PC-9 (cell line): ENCODE data around the gene RTP5. TPM values are rescaled to one million over a fixed set of nuclear protein-coding genes. Genes with fewer than 3 reads are reported as not detected.

Experiments used
- BruUV-seq: library from RNA; stranded (reverse); fragments of 400-500 nt; replicated peaks from 2 replicates; lab custom pipeline; 2021; lab: Mats Ljungman, UMichigan
- CTCF ChIA-PET: fragments of 300-600 bp; sonication (Branson Sonifier 250); formaldehyde crosslinking; loops from one replicate; lab custom pipeline; 2022; ENCODE audit warnings: antibody characterized with exemption; lab: Charles Lee
- POLR2A ChIA-PET: fragments of 300-600 bp; sonication (Branson Sonifier 250); formaldehyde crosslinking; loops from one replicate; lab custom pipeline; 2022; ENCODE audit warnings: antibody characterized with exemption; ENCODE audit not compliant: unreplicated experiment; lab: Charles Lee
- DNase-seq, 2 experiments: peaks; one replicate each; pipeline versions ENCODE4 v3.0.0 to v3.0.0-alpha.2; 2015 to 2022; ENCODE audit warnings: mixed read lengths in 1 of 2
- H2AFZ ChIP-seq: fragments of 200-600 bp; sonication (generic); 2 replicates; pipeline ENCODE4 v1.8.1; 2017; ENCODE audit warnings: antibody characterized with exemption
- H3F3A ChIP-seq: fragments of 200-600 bp; sonication (generic); 2 replicates; pipeline ENCODE4 v1.8.1; 2017; ENCODE audit warnings: antibody characterized with exemption, mild to moderate bottlenecking, low read depth; ENCODE audit not compliant: insufficient read depth
- H3K27ac ChIP-seq: fragments of 200-600 bp; sonication (generic); 2 replicates; pipeline ENCODE4 v1.6.1; 2016; ENCODE audit warnings: mixed run types
- H3K27me3 ChIP-seq: fragments of 200-600 bp; sonication (generic); 2 replicates; pipeline ENCODE4 v1.6.1; 2016; ENCODE audit warnings: low read depth, mixed run types; ENCODE audit not compliant: insufficient read depth
- H3K36me3 ChIP-seq: fragments of 200-600 bp; sonication (generic); 2 replicates; pipeline ENCODE4 v1.6.1; 2016; ENCODE audit warnings: low read depth, mixed run types
- H3K4me1 ChIP-seq: fragments of 200-600 bp; sonication (generic); replicated peaks from 2 replicates; pipeline ENCODE4 v1.6.1; 2016; ENCODE audit warnings: mixed run types; ENCODE audit not compliant: insufficient read depth
- H3K4me2 ChIP-seq: fragments of 200-600 bp; sonication (generic); 2 replicates; pipeline ENCODE4 v1.6.1; 2017; ENCODE audit warnings: mixed run types
- H3K4me3 ChIP-seq: fragments of 200-600 bp; sonication (generic); 2 replicates; pipeline ENCODE4 v1.6.1; 2016; ENCODE audit warnings: mixed run types
- H3K79me2 ChIP-seq: fragments of 200-600 bp; sonication (generic); 2 replicates; pipeline ENCODE4 v1.6.1; 2017; ENCODE audit warnings: low read depth, mixed run types
- H3K9me2 ChIP-seq: fragments of 200-600 bp; sonication (generic); 2 replicates; pipeline ENCODE4 v1.8.1; 2017; ENCODE audit warnings: mild to moderate bottlenecking; ENCODE audit not compliant: insufficient read depth
- H3K9me3 ChIP-seq: fragments of 200-600 bp; sonication (generic); 2 replicates; pipeline ENCODE4 v1.8.1; 2016; ENCODE audit warnings: low read depth; ENCODE audit not compliant: insufficient read depth
- H4K20me1 ChIP-seq: fragments of 200-600 bp; sonication (generic); 2 replicates; pipeline ENCODE4 v1.8.1; 2017; ENCODE audit not compliant: insufficient read depth
- EZH2 ChIP-seq: fragments of 200-600 bp; sonication (generic); IDR thresholded peaks from 2 replicates; pipeline ENCODE4 v1.8.0; 2017; ENCODE audit warnings: antibody characterized with exemption, low read depth
- intact Hi-C: fragments of 100-400 bp; cut with micrococcal nuclease; formaldehyde crosslinking; loops from one replicate; pipeline ENCODE4 v1.10.0; 2022; ENCODE audit not compliant: unreplicated experiment
- total RNA-seq: library from RNA; stranded (reverse); gene quantifications from 2 replicates; pipeline ENCODE4 v1.2.3, GENCODE V29; 2021
- TF ChIP-seq, protein P1 (sequence below): fragments of 200-600 bp; sonication (generic); conservative IDR thresholded peaks from 2 replicates; pipeline ENCODE4 v1.6.1; 2017; ENCODE audit warnings: mixed run types, antibody characterized with exemption, mild to moderate bottlenecking, moderate library complexity

Gene RTP5
- total RNA-seq, 1 experiment from 2014 or later, result not detected

DNA sequence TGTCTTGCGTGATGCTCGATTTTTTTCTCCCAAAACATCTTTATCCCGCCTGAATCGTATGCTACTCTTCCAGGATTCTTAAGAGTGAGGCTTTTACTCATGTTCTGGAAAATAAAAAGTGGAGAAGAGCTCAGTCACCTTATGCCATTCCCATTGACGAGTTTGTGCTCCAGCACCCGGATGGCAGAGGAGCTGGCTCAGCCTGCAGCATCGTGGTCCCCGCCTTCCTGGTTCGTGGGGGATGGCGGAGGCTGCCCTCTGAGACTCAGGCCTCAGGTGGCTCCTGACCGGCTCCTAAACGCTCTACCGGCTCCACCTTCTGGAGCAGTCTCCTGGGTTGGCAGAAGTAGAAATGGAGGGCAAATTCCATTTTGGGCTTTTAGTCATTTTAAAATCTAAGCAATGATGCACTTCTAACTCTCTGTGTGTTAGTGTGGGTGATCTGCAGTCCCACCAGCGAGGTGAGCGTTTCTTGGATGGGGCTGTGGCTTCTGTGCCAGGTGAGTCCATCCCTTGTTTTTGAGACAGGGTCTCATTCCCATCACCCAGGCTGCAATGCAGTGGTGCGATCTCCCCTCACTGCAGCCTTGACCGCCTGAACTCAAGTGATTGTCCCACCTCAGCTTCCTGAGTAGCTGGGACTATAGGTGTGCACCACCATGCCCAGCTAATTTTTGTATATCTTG is 27.8 kb downstream of the RTP5 start:
- BruUV-seq, result no TSS peak
- DNase-seq, result peak in 1 of 2 experiments; percentile 28
- H3K4me1 ChIP-seq, result 0 out of 2 replicates have a peak, but pooled peaks cover 3% of the 10 kb centered on the region
- 0 out of 2 replicates have a peak, but pooled peaks cover 6% of the 10 kb centered on the region for H3F3A ChIP-seq
- ChIA-PET POLR2A (no interaction called here), CTCF (no interaction called here)
- intact Hi-C loops, result no loop called here
- H2AFZ ChIP-seq, result no peak overlapping the region
- no peaks in the 10 kb centered on the region for H4K20me1 ChIP-seq
- no peak overlapping the region for H3K4me2 ChIP-seq
- peaks cover 64% of the 10 kb centered on the region for H3K27me3 ChIP-seq
- TF ChIP-seq EZH2, result no peak
- TF ChIP-seq, protein P1, sequence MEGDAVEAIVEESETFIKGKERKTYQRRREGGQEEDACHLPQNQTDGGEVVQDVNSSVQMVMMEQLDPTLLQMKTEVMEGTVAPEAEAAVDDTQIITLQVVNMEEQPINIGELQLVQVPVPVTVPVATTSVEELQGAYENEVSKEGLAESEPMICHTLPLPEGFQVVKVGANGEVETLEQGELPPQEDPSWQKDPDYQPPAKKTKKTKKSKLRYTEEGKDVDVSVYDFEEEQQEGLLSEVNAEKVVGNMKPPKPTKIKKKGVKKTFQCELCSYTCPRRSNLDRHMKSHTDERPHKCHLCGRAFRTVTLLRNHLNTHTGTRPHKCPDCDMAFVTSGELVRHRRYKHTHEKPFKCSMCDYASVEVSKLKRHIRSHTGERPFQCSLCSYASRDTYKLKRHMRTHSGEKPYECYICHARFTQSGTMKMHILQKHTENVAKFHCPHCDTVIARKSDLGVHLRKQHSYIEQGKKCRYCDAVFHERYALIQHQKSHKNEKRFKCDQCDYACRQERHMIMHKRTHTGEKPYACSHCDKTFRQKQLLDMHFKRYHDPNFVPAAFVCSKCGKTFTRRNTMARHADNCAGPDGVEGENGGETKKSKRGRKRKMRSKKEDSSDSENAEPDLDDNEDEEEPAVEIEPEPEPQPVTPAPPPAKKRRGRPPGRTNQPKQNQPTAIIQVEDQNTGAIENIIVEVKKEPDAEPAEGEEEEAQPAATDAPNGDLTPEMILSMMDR, result no peak
- no peak overlapping the region for H3K4me3 ChIP-seq
- no peaks in the 10 kb centered on the region for H3K79me2 ChIP-seq
- no peaks in the 10 kb centered on the region for H3K9me2 ChIP-seq
- H3K36me3 ChIP-seq, result no peaks in the 10 kb centered on the region
- no peaks in the 10 kb centered on the region for H3K9me3 ChIP-seq
- H3K27ac ChIP-seq, result no peak overlapping the region

GRCh38 chr2:241898463-241899270 is 29.1 kb downstream of the RTP5 start:
- intact Hi-C loops, result no loop called here
- H3K4me1 ChIP-seq, result no peaks in the 10 kb centered on the region
- no TSS peak for BruUV-seq
- H3K9me3 ChIP-seq, result no peaks in the 10 kb centered on the region
- H3K4me3 ChIP-seq, result no peak overlapping the region
- ChIA-PET CTCF (no interaction called here), POLR2A (no interaction called here)
- peaks cover 64% of the 10 kb centered on the region for H3K27me3 ChIP-seq
- TF ChIP-seq, protein P1, result no peak
- TF ChIP-seq EZH2, result no peak
- no peaks in the 10 kb centered on the region for H3K36me3 ChIP-seq
- no peak overlapping the region for H3K27ac ChIP-seq
- H2AFZ ChIP-seq, result no peak overlapping the region
- H3K4me2 ChIP-seq, result no peak overlapping the region
- H4K20me1 ChIP-seq, result no peaks in the 10 kb centered on the region
- H3F3A ChIP-seq, result 0 out of 2 replicates have a peak, but pooled peaks cover 4% of the 10 kb centered on the region
- no peaks in the 10 kb centered on the region for H3K79me2 ChIP-seq
- H3K9me2 ChIP-seq, result no peaks in the 10 kb centered on the region
- DNase-seq, result peak in 1 of 2 experiments; percentile 12

DNA sequence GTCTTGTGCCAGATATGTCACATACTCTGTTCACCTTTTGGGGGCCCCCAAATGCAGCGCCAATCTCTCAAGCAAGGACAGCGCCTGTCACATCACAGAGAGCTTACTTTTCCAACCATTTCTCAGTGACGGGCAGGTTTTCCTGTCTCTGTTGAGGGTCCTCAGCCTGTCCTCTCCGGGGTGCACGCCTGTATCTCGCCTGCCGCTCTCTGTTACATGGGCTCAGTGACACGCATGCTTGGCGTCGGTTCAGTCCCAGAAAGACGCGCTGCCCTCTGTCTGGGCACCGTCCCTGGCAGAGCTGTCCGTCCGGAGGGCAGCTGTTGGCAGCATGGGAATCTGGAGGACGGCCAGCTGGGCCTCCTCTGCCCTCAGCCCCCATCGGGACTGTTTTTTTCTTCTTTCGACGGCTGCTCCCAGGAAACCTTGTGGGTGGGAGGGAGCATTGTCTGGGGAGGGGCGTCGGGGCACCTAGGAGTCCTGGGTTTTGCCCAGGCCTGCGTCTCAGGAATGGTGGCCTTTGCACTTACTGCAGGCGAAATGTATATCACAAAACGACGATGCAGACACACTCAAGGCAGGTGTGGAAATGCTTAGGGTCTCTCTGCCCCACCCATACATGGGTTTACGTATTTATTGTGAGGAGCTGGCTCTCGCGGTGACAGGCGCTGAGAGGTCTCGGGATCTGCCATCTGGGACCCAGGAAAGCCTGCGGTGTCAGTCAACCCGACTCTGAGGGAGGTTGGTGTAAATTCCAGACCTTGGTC is 30.9 kb downstream of the RTP5 start:
- no peak overlapping the region for H2AFZ ChIP-seq
- H3K4me3 ChIP-seq, result no peak overlapping the region
- peaks cover 75% of the 10 kb centered on the region for H3K27me3 ChIP-seq
- H3K27ac ChIP-seq, result no peak overlapping the region
- no peaks in the 10 kb centered on the region for H3K36me3 ChIP-seq
- no peaks in the 10 kb centered on the region for H3K9me2 ChIP-seq
- CTCF ChIA-PET, result no interaction called here
- no peaks in the 10 kb centered on the region for H3F3A ChIP-seq
- no peaks in the 10 kb centered on the region for H3K79me2 ChIP-seq
- DNase-seq, result peak in 1 of 2 experiments; percentile 25
- no peak for TF ChIP-seq EZH2
- TF ChIP-seq, protein P1, result no peak
- no peaks in the 10 kb centered on the region for H3K4me1 ChIP-seq
- no peak overlapping the region for H3K4me2 ChIP-seq
- no TSS peak for BruUV-seq
- intact Hi-C loops, result no loop called here
- no peaks in the 10 kb centered on the region for H3K9me3 ChIP-seq
- POLR2A ChIA-PET, result no interaction called here
- H4K20me1 ChIP-seq, result no peaks in the 10 kb centered on the region
